ENCODE results near the gene JAK2. TPM values are rescaled to one million over a fixed set of nuclear protein-coding genes. Genes with fewer than 3 reads are reported as not detected.
A peak's percentile ranks its signal among the peaks of the same experiment; 100 is the strongest.

The JAK2 gene
- total and polyA plus RNA-seq, 10 of the 15 experiments (the other 5 are each of a cell fraction or from before 2014, with no cell fraction given) = 4.1 to 22.9 (median 13.7) TPM

DNA sequence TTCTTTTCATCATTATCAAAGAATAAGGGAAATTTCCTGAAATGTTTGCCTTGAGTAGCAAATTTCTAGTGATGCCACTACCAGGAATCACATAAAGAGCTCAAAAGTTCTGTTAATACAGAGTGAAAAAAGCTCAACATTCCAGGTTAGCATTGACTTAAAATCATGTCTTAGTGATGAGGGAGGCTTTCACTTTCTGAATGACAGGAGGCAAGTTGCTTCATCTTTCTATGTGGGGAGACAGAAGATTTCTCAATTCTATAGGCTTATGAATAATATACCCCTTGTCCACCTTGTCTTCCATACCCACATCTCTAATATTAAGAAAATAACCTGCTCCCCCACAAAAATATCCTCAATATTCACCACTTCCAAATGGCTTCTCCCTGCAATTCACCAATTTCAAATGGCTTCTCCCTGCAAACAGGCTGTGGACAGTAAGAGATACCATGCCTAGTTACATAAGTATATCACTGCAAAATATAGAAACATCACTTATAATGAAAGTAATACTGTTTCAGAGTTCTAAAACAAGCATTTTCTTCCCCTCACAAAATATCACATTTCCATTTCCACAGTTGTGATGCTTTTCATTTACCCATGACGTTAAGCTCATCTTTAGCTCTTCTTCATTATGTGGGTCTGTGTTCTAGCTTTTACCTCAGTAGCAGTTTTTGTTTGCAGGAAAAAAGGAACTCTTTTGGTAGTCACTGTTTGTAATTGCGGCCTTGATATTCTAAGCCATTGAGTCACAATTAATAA, 2.2 kb upstream of the JAK2 start (continued):
- TF ChIP-seq JUNB (IDR thresholded peaks at IDR 0.05) (peak; percentile 90), ATF7 (IDR thresholded peaks at IDR 0.05; ENCODE audit: low read depth) (0 out of 2 replicates have a peak, but pooled peaks have one; percentile 9), IKZF2 (IDR thresholded peaks at IDR 0.05) (0 out of 4 replicates have a peak, but pooled peaks have one; percentile 24 to 25), RAD21 (IDR thresholded peaks at IDR 0.05; ENCODE audit: insufficient read depth, low read depth, low read length) (no peak), DPF2 (IDR thresholded peaks at IDR 0.05) (0 out of 2 replicates have a peak, but pooled peaks have one; percentile 36), CEBPB (IDR thresholded peaks at IDR 0.05; ENCODE audit: borderline replicate concordance in 1 of 2, low read depth in 2 of 2, low read length in 2 of 2) (peak in 1 of 2 experiments; percentile 73; a peak in 2 of 4 replicates), SMC3 (IDR thresholded peaks at IDR 0.05; ENCODE audit: borderline replicate concordance, low read length) (no peak), ZNF217 (IDR thresholded peaks at IDR 0.05) (no peak), IKZF1 (conservative IDR thresholded peaks at IDR 0.05) (0 out of 2 replicates have a peak, but pooled peaks have one; percentile 16)
- TF ChIP-seq, protein P1, sequence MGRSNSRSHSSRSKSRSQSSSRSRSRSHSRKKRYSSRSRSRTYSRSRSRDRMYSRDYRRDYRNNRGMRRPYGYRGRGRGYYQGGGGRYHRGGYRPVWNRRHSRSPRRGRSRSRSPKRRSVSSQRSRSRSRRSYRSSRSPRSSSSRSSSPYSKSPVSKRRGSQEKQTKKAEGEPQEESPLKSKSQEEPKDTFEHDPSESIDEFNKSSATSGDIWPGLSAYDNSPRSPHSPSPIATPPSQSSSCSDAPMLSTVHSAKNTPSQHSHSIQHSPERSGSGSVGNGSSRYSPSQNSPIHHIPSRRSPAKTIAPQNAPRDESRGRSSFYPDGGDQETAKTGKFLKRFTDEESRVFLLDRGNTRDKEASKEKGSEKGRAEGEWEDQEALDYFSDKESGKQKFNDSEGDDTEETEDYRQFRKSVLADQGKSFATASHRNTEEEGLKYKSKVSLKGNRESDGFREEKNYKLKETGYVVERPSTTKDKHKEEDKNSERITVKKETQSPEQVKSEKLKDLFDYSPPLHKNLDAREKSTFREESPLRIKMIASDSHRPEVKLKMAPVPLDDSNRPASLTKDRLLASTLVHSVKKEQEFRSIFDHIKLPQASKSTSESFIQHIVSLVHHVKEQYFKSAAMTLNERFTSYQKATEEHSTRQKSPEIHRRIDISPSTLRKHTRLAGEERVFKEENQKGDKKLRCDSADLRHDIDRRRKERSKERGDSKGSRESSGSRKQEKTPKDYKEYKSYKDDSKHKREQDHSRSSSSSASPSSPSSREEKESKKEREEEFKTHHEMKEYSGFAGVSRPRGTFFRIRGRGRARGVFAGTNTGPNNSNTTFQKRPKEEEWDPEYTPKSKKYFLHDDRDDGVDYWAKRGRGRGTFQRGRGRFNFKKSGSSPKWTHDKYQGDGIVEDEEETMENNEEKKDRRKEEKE (IDR thresholded peaks at IDR 0.05) = no peak
